Activated CD4-positive, alpha-beta T cell treated with anti-CD3 and anti-CD28 coated beads, Interleukin-2, Interleukin-4, amounts not matched to agents 100 ng/mL and 50 ng/mL, durations not matched to agents 16 hours and 8 hours (primary cell): Measurements from ENCODE around the gene SH3D19.
A peak's percentile ranks its signal among the peaks of the same experiment; 100 is the strongest.
"Not testable (repeated sequence)": the region's sequence is repeated elsewhere in the genome, so short reads cannot be mapped to it uniquely, and the experiment has no call there.

Experiments
- DNase-seq: peaks from one replicate; pipeline ENCODE4 v3.0.0-alpha.2; 2020; ENCODE audit warnings: low spot score

The SH3D19 gene

DNA sequence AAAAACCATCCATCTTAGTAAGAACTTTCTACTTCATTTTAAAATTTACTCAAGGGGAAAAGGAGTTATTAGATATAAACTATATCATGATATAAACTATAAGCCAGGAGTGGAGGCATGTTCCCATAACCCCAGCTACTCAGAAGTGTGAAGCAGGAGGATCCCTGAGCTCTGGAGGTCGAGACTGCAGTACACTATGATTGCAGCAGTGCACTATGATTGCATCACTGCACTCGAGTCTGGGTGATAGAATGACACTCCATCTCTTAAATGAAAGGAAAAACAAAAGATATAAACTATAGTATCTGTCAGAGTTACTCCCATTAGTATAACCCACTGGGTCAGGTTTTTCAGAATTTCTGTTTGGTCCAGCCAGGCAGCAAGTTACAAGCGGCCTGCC is 178.4 kb downstream of the SH3D19 start:
- DNase-seq = no peak

DNA sequence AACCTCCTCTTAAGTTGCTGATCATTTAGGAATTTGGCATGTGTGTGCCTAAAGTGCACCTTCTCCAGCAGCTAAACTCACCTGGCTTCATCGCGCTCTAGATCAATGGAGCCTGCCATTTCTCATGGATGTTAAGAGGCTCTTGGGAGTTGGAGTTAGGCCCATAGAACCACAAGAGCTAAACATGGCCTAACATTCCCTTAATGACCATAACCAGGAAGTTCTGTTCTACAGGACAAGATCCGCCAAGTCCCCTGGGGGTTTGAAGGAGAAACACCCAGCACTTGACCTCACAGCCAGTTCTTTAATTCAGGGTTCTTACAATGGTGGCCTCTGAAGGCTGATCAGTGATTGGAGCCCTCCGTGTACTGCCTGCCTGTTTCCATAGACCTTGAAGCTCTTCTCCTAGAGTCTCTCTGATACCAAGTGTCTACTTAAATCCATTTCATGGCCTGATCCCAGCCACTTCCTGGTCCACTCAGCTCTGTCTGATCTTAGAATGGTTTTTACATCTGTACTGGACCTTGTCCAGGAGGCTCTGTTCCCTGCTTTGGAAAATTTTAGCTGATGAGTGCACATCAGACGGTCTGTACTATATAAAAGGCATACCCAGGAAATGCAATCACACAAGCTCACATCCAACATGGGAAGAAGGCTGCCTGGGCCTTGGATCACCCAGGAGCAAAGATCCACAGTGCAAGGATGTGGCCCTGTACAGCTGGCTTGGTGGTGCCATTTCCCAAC is 180.9 kb downstream of the SH3D19 start:
- DNase-seq = no peak

DNA sequence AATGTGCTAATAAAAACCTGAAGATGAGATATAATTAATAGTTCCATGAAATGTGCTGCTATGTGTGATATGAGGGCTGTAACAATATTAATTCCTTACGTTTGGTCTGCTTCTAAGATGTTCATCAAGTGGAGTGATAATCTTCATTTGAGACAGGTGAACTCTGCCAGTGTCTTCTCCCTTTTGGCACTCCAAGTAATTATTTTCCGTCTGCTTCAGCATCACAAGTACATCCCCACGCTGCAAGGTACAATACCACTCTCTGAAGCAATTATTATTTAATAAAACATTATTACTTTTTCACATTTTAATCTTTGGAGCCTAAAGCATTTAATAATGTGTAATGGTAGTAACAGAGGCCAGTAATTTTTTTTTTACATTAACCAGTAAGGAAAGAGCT is 181.6 kb downstream of the SH3D19 start:
- DNase-seq = no peak

DNA sequence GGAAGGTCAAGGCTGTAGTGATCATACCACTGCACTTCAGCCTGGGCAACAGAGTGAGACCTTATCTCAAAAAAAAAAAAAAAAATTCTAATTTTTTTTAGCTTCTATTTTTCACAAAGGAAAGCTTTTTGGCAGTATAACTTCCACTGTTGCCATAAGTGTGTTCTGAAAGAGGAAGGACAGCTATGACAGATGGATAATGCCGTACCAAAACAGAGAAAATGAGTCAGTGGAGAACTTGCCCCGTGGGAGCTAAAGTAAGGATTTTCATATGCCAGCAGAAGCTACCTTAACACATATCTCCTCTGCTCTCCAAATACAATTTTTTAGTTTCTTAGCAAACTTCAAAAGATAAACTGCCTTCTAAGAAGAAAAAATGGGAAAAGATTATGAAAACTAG is 182.2 kb downstream of the SH3D19 start:
- DNase-seq = no peak

DNA sequence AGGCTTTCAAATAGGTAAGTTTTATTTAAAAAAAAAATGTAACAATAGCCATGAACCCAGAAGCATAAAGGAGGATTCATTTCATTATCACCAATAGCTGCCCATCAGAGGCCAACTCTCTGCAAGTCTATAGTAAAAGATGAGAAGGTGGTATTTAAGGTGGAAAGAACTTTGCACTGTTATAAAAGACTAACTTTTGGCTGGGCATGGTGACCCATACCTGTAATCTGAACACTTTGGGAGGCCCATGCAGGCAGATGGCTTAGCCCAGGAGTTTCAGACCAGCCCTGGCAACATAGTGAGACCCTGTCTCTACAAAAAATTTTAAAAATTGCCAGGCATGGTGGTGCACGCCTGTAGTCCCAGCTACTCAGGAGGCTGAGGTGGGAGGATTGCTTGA is 182.6 kb downstream of the SH3D19 start:
- DNase-seq = no peak

DNA sequence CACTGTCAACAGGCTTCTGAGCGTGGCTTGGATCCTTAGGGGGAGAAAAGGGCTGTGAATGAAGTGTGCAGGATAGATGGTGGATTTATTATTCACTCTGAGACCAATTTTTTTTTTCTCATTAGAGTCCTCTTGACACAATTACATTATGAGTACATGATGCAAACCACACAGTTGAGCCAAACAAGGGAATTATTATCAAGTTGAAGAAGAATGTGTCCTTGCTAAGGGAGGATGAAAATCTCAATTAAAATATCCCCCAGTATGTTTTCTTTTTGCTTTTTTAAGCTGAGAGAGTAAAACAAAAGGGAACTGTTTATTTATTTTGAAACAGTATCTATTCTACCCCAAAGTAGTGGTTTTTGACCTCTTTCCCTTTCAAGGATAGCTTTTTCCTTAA is 185.6 kb downstream of the SH3D19 start:
- no peak for DNase-seq

DNA sequence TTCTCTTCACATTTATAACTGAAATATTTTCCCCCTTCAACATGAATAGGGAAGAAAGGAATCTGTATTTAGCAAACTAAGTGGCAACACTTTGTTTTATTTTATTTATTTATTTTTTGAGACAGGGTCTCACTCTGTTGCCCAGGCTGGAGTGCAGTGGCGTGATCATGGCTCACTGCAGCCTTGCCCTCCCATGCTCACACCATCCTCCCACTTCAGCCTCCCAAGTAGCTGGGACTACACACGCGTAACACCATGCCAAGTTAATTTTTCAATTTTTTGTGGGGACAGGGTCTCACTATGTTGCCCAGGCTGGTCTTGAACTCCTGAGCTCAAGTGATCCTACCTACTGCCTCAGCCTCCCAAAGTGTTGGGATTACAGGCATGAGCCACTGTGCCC is 189.4 kb downstream of the SH3D19 start:
- DNase-seq = not testable (repeated sequence)

DNA sequence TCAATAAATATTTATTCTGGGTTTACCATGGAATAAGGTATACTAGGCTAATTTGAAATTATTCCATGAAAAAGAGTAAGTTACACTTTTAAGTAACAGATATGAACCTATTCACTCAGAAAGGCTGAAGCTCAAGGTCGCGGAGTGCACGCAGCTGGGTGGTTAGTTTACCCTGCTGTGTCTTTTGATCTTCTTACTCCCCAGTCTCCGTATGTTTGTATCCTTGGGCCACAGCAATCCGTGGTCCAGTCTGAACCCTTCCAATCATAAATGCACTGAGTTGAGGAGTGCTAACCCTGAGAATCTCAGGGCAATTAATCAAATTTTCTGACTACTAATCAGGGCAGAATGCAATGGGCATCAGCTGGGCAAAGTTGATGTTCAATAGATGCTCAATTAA is 192.1 kb downstream of the SH3D19 start:
- DNase-seq = no peak

DNA sequence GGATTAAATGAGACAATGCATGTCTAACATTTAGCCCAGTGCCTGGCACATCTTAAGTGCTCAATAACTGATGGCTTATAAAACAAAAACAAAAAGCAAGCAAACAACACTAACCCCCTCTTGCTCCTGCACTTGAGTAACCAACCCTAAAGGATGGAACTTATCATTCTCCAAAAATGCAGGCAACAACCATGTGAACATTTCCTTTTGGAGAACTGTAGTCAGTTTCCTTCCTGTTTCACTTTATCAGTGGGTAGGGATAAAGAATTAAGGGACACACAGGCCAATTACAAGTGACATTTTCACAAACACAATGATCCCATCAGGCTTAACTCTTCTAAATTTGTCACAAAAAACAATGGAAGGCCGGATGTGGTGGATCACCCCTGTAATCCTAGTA is 195.6 kb downstream of the SH3D19 start:
- DNase-seq = no peak

DNA sequence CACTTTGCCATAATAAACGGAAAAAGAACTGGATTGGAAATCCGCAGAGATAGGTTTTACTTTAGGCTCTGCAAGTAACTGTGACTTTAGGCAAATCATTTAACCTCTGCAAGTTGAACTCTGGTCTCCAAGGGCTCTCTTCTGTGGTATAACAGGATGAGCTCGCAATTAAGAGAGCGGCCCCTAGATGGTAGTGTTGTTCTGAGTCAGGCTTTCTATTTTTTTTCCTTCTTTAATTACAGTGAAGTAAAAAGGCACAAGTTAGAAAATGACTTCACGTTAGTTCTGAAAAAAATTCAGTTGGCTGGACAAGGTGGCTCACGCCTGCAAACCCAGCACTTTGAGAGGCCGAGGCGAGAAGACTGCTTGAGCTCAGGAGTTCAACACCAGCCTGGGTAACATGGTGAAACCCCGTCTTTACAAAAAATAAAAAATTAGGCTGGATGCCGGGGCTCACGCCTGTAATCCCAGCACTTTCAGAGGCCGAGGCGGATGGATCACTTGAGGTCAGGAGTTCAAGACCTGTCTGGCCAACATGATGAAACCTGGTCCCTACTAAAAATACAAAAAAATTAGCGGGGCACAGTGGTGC is 207.9 kb downstream of the SH3D19 start:
- peak; percentile 62 for DNase-seq

DNA sequence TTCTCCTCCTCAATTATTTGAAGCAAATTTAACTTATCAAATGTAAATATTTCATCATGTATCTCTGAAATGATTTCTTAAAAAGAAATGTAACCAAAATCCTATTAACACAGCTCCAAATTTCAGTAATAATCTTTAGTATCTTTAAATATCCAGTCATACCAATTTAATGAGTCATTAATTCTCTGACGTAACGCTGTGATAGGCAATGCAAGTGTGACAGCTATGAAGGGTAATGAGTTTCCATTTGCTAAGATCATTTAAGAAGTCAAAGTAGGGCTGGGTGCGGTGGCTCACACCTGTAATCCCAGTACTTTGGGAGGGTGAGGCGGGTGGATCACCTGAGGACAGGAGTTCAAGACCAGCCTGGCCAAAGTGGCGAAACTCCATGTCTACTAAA is 210.4 kb downstream of the SH3D19 start:
- no peak for DNase-seq

DNA sequence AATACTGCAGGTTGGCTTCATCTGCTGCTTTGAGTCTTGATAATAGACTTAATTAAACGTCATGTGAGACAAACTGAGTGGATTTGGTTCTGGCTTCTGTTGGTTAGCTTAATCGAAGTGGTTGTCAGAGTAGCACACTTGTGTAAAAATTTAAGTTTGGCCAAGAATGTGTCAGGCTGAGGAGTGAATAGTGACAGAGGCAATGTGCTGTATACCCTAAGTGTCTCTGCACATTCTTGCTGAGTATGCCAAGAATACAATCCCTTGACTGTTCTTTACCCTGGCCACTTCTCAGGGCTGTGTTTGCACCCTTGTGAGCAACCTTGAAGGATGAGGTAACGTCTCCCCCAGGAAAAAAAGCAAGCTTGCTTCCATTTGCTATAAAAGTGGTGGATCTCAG is 211.1 kb downstream of the SH3D19 start:
- DNase-seq = no peak

DNA sequence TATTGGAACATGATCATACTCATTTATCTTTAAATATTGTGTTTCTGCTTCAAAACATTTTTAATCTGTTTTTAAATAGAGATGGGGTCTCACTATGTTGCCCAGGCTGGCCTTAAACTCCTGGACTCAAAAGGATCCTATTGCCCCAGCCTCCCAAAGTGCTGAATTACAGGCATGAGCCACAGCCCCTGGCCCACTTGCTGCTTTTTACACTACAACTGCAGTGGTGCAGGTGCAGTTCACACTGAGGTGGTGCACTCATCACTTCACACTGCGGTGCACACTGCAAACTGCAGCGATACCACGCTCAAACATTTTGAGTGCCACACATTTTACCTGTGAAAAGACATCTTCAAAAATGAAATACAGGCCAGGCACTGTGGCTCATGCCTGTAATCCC is 215.2 kb downstream of the SH3D19 start:
- no peak for DNase-seq

DNA sequence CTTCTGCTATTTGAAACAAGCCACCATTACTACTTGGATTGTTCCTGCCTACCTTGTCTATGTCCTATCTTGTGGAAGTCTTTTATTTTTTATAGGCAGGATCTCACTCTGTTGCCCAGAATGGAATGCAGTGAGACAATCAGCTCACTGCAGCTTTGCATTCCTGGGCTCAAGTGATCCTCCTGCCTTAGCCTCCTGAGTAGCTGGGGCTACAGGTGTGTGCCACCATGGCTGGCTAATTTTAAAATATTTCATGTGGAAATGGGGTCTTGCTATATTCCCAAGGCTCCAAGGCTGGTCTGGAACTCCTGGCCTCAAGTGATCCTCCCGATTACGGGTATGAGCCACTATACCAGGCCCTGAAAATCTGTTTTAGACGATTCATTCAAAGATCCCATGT is 218.3 kb downstream of the SH3D19 start:
- DNase-seq = no peak

DNA sequence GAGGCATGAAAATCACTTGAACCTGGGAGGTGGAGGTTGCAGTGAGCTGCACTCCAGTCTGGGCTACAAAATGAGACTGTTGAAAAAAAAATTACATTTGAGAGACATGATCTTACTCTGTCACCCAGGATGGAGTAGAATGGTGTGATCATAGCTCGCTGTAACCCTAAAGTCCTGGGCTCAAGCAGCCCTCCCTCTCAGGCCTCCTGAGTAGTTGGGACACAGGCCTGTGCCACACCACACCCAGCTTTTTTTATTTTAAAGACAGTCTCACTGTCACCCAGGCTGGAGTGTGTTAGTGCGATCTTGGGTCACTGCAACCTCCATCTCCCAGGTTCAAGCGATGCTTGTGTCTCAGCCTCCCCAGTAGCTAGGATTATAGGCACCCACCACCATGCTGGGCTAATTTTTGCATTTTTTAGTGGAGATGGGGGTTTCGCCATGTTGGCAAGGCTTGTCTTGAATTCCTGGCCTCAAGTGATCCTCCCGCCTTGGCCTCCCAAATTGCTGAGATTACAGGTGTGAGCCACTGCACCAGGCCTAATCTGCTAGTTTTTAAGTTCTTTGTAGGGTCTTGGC is 219.9 kb downstream of the SH3D19 start:
- DNase-seq = no peak

DNA sequence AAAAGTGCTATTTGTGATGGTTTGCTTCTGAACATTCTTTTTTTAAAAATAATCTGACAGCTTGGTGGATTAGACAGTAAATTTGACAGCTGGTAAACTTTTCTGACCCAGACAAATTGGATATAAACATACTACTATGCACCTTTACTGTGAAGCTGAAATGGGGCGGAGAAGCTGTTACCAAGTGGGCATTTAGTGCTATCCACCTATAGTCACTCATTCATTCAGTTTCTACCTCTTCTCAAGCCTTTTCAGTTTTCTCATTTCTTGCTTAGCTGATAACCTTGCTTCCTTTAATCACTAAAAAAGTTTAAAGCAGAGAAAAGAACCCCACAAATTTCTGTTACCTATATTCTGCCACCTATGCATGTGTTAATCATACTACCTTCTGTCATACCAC is 220.8 kb downstream of the SH3D19 start:
- no peak for DNase-seq

DNA sequence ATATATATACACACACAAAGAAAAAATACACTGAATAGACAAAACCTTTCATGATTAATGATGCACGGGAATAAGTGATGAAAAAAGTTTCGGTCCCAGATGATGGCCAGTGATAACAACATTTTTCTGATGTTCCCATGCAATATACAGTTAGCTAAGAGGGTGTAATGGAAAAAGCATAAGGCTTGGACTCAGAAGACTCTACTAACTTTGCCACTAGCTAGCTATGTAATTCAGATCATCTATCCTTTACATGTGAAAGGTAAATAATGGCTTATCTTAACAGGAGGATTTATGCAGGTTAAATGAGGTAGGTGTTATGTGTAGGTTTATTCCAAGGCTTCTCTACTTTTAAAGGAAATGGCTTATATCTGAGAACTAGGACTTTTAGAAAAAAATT is 221.6 kb downstream of the SH3D19 start:
- DNase-seq = no peak

DNA sequence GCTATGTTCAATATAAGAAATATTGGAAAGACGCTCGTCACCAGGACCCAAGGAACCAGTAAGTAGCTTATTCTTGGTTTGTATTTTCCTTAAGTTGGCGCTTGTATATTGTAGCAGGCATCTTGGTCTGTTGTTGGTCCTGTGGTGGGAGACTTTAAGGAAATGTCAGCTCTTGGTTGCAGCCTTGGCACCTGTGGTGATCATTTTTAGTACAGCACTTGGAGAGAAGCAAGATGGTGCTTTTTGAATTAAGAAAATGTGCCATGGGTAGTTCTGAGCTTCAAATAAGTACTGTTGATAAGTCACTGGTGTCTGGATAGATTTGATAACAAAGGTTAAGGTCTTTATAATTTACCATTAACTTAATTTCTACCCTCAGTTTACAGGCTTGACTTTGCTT is 224.9 kb downstream of the SH3D19 start:
- no peak for DNase-seq

DNA sequence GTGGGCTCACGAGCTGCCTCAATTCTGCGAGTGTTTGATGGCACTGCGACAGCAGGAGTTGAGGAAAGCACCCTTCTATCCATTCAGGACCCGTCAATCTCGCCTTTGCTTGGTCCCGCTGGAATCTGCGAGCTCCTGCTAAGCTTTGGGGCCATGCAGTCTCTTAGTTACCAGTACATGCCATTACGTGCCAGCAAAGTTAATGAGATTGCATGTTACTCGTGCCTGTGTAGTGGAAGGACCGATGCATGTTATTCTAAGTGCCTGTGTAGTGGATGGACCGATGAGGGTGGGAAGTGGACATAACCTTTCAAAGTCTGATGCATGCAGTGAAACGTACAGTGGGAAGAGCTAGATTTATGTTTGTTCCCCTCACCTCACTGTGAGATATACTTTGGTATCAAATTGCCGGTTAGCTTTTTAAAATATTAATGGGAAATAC is 225.4 kb downstream of the SH3D19 start:
- DNase-seq = no peak

DNA sequence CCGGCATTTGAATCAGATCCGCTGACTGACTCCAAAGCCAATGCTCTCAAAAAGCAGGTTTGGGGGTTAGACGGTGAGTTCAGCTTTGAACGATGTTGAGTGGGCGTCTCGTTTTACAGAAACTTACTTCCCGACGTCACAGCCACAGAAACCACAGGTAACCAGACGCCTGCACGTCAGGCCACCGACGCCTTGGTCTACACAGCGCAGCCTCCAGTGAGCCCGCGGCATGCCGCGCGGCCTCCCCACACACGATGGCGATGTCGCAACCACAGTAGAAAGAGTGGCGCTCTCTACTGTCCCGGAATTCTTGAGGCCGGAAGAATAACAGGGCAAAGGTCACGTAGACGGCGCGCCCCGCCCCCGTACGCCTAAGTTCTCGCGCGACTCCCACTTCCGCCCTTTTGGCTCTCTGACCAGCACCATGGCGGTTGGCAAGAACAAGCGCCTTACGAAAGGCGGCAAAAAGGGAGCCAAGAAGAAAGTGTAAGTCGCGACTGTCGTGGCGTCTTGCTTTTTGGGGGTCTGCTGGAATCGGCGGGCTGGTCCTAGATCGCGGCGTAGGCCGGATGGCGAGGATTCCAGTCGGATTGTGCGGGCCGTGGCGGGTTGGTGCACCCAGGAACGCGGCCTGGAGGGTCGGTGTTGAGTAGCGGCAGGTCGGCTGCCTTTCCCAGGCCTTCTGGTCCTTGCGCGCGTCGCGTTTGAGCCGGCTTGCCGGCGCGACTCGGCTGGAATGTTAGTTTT is 226.0 kb downstream of the SH3D19 start, which contains the start of gene RPS3A:
Gene RPS3A, plus strand, starts transcription at position 400 of the 747 bp plus-strand sequence. Its CDS starts 25 bp downstream, at position 425.
- DNase-seq = peak; percentile 98

DNA sequence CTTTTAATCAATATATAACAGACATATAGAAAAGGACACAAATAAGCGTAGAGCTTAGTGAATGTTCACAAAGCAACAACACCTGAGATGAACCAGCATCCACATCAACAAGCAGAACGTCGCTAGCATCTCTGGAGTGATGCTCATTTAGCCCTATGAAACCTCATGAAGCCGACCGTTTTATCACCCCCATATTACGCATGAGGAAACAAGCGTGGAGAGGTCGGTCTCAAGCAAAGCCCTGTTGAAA is 226.5 kb downstream of the SH3D19 start:
- DNase-seq = no peak

DNA sequence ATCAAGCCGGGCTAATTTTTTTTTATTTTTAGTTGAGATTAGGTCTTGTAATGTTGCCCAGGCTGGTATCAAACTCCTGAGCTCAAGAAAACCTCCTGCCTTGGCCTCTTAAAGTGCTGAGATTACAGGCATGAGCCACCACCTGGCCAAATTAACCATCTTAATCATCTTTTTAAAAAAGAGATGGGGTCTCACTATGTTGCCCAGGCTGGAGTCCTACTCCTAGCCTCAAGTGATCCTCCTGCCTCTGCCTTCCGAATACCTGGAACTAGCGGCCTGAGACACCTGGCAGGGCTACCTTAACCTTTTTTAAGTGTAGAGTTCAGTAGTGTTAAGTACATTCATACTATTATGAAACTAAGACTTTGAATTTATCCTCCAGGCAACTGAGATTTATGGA is 227.6 kb downstream of the SH3D19 start:
- DNase-seq = no peak

DNA sequence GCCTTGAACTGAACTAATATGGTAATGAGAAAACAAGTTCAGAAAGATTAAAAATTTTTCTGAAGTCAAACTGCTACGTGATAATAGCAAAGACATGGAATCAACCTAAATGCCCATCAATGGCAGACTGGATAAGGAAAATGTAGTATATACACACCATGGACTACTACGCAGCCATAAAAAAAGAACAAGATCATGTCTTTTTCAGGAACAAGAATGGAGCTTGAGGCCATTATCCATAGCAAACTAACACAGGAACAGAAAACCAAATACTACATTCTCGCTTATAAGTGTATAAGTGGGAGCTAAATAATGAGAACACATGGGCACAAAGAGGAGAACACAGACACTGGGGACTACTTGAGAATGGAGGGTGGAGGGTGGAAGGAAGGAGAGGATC is 230.3 kb downstream of the SH3D19 start:
- no peak for DNase-seq
